GDM1 (cell line): Measurements from ENCODE around the gene CUEDC2.

ENCODE experiments used
- DNase-seq: peaks from one replicate; lab custom pipeline; 2025; lab: John Stamatoyannopoulos, UW

Gene CUEDC2

GRCh38 chr10:102432162-102432950 lies at the start of gene CUEDC2:
Gene CUEDC2 (minus strand): TSS chr10:102432574. CDS start chr10:102425188, 7,386 bp downstream.
- DNase-seq: peak; percentile 94

DNA sequence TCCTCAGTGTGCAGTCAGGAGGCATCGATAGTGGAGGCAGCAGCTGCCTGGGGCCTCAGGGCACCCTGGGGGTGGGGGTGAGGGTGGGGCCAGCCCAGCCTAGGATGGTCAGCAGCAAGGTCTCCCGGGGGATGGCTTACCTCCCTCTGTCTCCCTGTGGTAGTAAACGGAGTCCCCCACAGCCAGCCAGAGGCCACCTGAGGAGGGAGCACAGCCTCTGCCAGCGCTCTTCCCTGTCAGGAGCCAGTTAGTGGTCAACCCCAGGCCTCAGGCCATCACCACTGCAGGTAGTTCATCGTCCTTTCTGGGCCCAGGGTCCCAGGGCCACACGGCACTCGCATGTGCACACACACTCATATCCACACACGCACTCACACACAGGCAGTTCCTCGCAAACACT lies 48.0 kb upstream of the CUEDC2 start:
- no peak for DNase-seq

DNA sequence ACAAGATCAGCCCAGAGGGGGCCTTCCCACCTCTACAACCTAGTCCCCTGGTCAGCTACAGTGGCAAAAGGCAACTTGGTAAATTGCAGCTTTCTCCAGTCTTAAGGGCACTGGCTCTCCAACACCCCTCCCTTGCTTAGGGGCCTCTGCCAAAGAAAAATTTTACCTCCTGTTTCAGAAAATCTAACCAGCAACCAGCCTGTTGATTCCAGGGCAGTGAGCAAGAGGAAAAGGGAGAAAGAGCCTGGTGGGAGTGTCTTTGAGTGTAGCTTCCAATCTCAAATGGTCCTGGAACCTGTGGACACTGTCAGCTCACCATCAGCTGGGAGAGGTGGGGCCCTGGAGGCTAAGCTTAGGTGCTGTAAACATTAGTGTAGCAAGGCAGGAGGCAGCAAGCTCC lies 47.3 kb upstream of the CUEDC2 start:
- no peak for DNase-seq

DNA sequence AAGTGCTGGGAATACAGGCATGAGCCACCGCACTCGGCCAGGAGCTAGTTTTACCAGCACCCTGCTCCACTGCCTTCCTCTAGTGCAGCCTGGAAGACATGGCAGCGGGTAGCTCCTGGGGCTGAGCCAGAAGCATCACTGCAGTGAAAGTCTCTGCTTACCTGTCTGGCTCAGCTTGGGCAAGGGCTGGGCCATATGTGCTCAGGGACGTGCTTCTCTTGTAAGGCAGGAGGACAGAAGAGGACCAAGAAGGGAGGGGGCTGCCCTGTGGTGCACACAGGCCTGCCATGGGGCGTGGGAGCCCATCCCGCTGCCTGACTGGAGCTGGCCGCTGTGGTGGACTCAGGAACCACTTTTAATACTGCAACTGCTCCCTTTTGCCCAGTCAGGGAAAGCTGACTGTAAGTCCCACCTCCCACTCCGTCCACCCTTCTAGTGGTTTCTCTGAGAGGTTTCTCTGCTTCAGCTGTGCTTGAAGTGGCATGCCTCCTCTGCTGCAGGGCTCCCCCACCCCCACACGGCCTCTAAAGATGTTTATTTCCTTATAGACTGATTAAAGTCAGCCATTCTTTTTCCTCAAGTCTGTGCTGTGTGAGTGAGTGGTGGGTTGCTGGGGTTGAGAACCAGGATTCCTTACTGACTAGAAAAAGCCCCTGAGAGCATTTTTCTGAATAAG lies 44.2 kb upstream of the CUEDC2 start:
- DNase-seq: no peak

DNA sequence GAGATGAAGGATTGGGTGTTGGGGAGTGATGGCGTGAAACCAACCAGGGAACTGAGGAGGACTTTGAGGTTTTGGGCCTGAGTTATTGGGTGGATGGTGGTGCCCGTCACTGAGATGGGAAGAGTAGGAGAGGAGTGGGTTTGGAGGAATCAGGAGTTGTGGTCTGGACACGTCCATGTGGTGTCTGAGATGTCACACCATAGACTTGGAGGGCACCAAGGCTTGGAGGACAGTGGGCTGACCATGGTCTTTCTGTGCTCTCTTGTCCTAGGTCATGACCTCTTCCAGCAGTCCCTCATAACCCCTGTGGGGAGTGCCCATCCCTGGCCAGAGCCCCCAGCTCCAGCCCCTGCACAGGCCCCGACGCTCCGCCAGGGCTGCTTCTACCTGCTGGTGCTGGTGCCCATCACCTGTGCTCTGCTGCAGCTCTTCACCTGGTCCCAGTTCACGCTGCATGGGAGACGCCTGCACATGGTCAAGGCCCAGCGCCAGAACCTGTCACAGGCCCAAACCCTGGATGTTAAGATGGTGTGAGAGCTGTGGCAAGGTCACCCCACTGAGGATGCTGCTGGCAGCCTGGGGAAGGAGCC lies 43.2 kb upstream of the CUEDC2 start:
- DNase-seq: no peak

DNA sequence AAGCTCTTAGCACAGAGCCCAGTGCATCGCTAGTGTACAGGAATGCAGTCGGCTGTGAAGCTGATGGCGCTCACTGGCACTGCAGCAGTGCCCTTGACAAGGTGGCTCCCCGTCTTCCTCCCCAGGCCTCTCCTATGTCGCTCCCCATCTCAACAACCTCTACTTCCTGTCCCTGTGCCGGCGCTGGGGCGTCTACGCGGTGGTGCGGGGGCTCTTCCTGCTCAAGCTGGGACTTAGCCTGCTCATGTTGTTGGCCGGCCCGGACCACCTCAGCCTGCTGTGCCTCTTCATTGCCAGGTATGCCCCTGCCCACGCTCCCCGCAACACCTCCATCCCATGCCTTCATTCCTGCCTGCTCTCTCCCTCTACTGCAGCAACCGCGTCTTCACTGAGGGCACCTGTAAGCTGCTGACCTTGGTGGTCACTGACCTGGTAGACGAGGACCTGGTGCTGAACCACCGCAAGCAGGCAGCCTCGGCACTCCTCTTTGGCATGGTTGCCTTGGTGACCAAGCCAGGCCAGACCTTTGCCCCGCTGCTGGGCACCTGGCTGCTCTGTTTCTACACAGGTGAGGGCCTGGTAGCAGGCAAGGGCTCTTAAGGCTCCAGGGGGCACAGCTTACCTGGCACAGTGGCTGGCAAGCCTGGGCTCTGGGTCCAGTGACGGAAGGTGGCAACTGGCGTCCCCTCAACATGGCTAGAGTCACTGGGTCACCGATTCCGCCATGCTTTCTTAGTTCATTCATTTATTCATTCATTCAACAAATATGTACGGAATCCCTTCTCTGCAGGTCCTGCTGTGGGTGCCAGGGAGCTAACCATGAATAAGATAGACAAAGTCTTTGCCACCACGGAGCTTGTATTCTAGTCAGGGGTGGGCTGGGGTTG lies 41.3 kb upstream of the CUEDC2 start:
- no peak for DNase-seq

- DNase-seq: no peak
These were observed 38.5 kb upstream of the CUEDC2 start for GRCh38 chr10:102470579-102471546.

DNA sequence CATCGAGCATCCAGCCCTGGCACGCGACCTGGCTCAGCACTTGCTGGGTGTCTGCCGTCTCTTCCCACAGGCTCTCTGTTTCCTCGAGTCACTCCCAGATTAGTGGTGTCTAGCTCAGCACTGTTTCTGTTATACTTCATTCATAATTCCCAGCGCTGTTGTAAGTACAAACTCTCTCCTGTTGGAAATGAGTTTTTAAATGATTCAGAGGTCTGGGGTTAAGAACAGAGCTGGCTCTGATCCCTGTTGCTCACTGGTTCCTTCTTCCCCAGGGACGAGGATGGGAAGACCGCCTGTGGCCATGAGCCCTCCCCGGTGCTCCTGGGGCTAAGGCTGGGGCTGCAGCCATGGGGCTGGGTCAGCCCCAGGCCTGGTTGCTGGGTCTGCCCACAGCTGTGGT lies 36.3 kb upstream of the CUEDC2 start:
- no peak for DNase-seq

- no peak for DNase-seq
These were observed 35.6 kb upstream of the CUEDC2 start for GRCh38 chr10:102467971-102468438.

- no peak for DNase-seq
These were observed 34.9 kb upstream of the CUEDC2 start for GRCh38 chr10:102467318-102467717.

- DNase-seq: no peak
These were observed 33.1 kb upstream of the CUEDC2 start for GRCh38 chr10:102465466-102465865.

GRCh38 chr10:102463983-102464382 lies 31.6 kb upstream of the CUEDC2 start:
- no peak for DNase-seq

- no peak for DNase-seq
These were observed 30.2 kb upstream of the CUEDC2 start for GRCh38 chr10:102462512-102463054.

GRCh38 chr10:102461187-102462054 lies 29.0 kb upstream of the CUEDC2 start:
- peak; percentile 81 for DNase-seq

GRCh38 chr10:102460836-102461186 lies 28.4 kb upstream of the CUEDC2 start:
- no peak for DNase-seq

DNA sequence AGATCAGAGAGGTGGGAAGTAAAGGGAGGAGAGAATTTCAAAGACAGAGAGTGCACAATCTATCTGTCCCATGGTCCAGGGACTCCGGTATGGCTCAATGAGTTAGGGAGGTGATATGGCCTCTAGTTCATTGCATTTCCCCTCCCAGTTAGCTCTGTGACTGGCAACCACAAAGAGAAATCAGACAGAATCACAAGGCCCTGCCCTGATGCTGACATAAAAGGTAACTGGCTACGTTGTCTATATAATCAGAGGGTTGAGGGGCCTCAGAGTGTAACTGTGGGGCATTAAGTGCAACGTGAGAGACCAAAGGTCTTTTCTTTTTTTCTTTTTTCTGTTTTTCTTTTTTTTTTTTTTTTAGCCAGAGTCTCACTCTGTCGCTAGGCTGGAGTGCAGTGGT lies 26.3 kb upstream of the CUEDC2 start:
- DNase-seq: no peak

DNA sequence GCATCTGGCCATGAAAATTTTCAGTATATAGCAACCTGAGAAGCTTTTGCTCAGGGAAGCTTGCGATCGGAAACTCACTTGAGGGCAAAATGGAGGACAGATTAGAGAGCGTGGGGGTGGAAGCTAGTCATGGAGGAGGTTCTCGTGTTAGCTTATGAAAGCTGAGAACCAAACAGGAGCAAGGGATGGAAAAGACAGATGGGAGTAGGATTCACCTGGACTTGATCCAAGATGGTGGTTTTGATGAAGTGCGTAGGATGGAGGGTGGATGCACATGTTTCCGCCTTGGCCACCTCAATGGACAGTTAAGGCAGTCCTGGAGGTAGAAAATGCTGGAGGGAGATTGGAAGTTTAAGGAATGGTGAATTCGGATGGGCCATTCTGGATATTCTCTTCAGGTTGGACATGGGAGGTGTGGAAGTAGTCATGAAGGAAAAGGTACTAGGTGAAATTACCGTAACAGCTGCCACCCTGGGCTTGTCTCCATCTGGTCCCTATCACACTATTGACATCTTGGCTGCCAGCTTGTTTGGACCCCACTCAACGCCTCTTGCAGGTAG lies 25.3 kb upstream of the CUEDC2 start:
- DNase-seq: no peak

DNA sequence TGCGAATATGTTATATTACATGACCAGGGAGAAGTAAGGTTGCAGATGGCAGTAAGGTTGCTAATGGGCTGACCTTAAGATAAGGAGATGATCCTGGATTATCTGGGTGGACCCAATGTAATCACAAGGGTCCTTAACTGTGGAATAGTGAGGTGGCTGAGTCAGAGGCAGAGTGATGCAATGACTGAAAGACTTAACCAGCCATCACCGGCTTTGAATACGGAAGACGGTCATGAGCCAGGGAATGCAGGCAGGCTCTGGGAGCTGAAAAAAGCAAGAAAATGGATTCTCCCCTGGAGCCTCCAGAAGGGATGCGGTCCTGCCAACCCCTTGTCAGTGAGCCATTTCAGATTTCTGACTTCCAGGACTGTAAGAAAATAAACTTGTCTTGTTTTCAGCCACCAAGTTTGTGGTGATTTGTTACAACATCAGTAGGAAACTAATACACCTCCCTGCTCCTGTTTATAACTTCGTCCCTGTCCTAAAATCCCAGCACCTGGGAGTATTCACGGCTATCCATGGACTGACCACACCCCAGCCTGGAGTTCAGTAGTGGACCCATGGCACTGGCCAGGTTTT lies 23.6 kb upstream of the CUEDC2 start:
- DNase-seq: no peak
